ENCODE results near the gene M1AP.

Gene M1AP

GRCh38 chr2:74675090-74675489 lies 27.0 kb upstream of the M1AP start:
- peak; percentile 21 for TF ChIP-seq CTCF (IDR thresholded peaks at IDR 0.05; ENCODE audit: low read depth, low read length, missing control alignments)

GRCh38 chr2:74673826-74674528 lies 25.8 kb upstream of the M1AP start:
- H3K4me3 ChIP-seq (replicated peaks; ENCODE audit: low read depth, low read length) = no peak overlapping the region
- TF ChIP-seq CTCF (IDR thresholded peaks at IDR 0.05; ENCODE audit: low read depth, low read length, missing control alignments) = no peak
- DNase-seq (ENCODE audit: extremely low read depth, low read depth) = no peak

More at GRCh38 chr2:74675090-74675489, 27.0 kb upstream of the M1AP start:
- H3K4me3 ChIP-seq (replicated peaks; ENCODE audit: low read depth, low read length) = no peak overlapping the region
- no peak for DNase-seq (ENCODE audit: extremely low read depth, low read depth)

GRCh38 chr2:74671479-74671878 lies 23.3 kb upstream of the M1AP start:
- no peak overlapping the region for H3K4me3 ChIP-seq (replicated peaks; ENCODE audit: low read depth, low read length)
- TF ChIP-seq CTCF (IDR thresholded peaks at IDR 0.05; ENCODE audit: low read depth, low read length, missing control alignments) = no peak
- DNase-seq (ENCODE audit: extremely low read depth, low read depth) = no peak

GRCh38 chr2:74670263-74670662 lies 22.1 kb upstream of the M1AP start:
- no peak overlapping the region for H3K4me3 ChIP-seq (replicated peaks; ENCODE audit: low read depth, low read length)

GRCh38 chr2:74668087-74668486 lies 20.0 kb upstream of the M1AP start:
- no peak overlapping the region for H3K4me3 ChIP-seq (replicated peaks; ENCODE audit: low read depth, low read length)
- no peak for DNase-seq (ENCODE audit: extremely low read depth, low read depth)
- TF ChIP-seq CTCF (IDR thresholded peaks at IDR 0.05; ENCODE audit: low read depth, low read length, missing control alignments) = no peak

More at GRCh38 chr2:74670263-74670662, 22.1 kb upstream of the M1AP start:
- TF ChIP-seq CTCF (IDR thresholded peaks at IDR 0.05; ENCODE audit: low read depth, low read length, missing control alignments) = no peak
- DNase-seq (ENCODE audit: extremely low read depth, low read depth) = no peak

GRCh38 chr2:74659462-74659861 lies 11.3 kb upstream of the M1AP start:
- no peak overlapping the region for H3K4me3 ChIP-seq (replicated peaks; ENCODE audit: low read depth, low read length)
- no peak for DNase-seq (ENCODE audit: extremely low read depth, low read depth)
- TF ChIP-seq CTCF (IDR thresholded peaks at IDR 0.05; ENCODE audit: low read depth, low read length, missing control alignments) = no peak

- no peak overlapping the region for H3K4me3 ChIP-seq (replicated peaks; ENCODE audit: low read depth, low read length)
- peak; percentile 45 for DNase-seq (ENCODE audit: extremely low read depth, low read depth)
- TF ChIP-seq CTCF (IDR thresholded peaks at IDR 0.05; ENCODE audit: low read depth, low read length, missing control alignments) = no peak
Observed at GRCh38 chr2:74658516-74658915, 10.4 kb upstream of the M1AP start.

All from HFF-Myc (cell line).